GM18502 (cell line): ENCODE data around the gene CRIM1.

ENCODE experiments used
- ATAC-seq: cut with Tn5 transposase; IDR thresholded peaks from one replicate; pipeline ENCODE4 v1.9.1; 2021; ENCODE audit warnings: mild to moderate bottlenecking; ENCODE audit not compliant: unreplicated experiment, poor library complexity

CRIM1 gene

DNA sequence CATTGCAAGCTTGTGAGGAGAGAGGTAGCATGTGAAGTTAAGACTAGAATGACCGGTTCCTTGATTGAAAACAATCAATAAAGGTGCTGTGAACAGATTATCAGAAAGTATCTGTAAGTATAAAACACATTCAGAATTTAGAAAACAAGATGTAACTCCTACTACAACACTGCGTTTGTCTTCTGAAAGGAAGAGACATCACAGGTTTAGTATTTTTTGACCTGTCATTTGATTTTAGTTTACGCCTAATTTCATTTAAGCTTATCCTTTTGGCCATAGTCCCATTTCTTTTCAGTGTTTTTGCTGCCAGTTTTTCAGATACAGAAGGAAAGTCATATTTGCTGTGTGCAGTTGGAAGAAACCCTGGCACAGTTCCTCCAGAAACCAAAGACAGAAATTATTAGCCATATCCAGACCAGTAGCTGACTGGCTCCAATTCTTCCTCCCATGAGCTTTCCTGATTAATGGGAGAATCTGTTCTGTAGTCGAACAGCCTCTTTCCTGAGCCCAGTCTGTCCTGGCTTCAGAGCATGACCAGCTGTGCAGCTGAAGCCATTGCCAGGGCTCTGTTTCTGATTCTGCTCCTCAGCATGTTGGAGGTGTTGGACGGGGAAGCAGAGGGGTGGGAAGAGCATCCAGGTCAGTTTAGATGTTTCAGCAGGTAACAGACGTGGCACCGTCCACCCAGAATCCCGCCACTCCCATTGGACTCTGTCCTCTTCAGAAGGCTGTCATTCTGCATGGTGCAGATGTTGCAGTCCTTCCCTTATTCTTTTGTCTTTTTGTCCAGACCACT lies 61.0 kb downstream of the CRIM1 start:
- no peak for ATAC-seq

DNA sequence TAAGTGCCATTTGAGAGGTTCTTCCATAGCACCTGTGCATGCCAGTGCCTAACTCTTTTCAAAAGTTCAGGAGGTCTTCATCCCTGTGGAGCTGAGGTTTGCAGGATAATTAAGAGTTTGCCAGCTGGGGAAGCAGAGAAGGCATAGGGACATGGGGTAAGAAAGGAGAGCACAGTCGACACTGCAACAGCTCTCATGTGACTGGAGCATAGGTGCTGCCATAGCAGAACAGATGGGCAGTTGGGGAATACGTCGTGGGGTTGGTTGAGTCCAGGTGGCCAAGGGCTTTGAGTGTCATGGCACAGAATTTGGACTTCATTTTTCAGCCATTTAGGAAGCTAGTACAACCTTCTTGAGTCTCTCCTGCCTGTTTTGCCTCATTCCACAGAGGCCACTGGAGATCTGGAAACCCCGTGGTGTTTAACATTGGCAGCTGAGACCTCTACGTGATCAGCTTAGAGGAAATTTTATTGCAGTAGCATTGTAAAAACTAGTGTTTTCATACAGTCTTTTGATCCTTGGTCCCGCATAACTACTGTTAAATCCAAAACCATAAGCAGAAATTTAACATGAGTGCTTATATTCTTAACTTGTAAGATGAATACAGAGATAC lies 65.1 kb downstream of the CRIM1 start:
- ATAC-seq: no peak

GRCh38 chr2:36421379-36421778 lies 65.8 kb downstream of the CRIM1 start:
- no peak for ATAC-seq

GRCh38 chr2:36423172-36423571 lies 67.6 kb downstream of the CRIM1 start:
- no peak for ATAC-seq

GRCh38 chr2:36423619-36424120 lies 68.1 kb downstream of the CRIM1 start:
- no peak for ATAC-seq

DNA sequence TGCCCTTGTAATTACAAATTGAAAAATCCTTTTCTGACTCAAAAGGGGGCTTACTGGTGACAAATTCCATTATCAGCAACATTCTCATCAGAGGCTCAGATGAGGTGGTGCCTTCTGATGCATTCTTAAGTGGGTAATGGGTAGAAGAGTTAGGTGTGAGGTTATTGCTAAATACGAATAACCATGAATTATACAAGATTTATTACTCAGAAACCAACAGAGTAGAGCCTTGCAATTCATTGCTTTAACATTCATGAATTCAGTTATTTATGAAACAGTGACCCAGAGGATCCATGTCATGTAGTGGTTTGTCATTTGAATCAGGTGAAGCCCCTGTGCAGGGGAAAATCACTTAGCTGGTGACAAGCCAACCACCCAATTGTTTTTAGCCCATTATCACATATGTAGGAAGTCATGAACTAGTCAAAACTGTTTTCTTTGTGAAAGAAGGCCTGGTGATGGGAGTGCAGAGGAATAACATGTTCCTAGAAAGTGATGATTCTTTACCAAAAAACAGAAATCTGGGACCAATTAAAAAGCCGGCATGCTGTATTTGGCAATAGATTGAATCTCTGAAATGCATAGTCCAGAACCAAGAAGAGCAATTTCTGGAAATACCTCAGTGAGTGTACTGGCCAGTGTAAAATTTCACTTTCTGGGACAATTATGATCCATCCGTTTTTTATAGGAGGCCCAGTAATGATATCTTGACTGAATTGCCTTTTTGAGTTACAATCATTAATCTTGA lies 70.2 kb downstream of the CRIM1 start:
- no peak for ATAC-seq

DNA sequence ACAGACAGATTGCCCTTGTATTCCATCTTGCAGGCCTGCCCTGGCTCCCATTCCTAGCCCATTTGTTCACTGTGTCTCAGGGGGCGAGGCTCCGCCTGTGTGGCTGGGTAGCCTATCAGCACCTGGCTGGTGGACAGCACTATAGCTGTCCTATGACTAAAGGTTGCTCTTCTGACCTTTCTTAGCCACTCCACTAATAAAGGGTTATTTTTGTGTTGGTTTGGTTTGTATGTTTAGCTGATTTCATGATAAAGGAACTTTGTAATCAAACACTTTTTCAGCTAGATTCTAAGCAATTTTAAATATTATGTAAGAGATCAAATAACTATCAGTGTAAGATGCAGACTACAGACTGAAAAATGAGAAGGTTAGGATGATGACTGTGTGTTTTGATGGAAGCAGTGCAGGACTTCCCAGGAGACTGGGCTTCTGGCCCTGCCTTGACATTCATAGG lies 72.2 kb downstream of the CRIM1 start:
- no peak for ATAC-seq

DNA sequence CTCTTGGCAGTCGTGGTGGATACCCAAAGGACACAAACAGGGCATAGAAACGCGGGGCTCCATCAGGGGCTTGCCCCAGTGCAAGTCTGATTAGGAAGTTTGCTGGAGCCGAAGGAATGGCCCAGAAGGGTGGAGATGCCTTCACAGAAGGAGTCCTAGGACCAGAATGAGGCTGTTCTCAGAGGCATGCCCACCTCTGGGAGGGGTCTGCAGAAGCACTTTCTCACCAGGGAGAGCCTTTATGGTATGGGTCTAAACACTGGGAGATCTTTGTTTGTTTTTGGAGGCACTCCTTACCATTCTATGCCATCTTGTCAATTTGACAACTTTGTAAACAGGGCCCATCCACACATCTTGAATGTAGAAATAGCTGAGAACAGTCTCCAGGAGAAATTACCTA lies 75.0 kb downstream of the CRIM1 start:
- ATAC-seq: no peak

- no peak for ATAC-seq
Measured at GRCh38 chr2:36432479-36432878, 76.9 kb downstream of the CRIM1 start.

DNA sequence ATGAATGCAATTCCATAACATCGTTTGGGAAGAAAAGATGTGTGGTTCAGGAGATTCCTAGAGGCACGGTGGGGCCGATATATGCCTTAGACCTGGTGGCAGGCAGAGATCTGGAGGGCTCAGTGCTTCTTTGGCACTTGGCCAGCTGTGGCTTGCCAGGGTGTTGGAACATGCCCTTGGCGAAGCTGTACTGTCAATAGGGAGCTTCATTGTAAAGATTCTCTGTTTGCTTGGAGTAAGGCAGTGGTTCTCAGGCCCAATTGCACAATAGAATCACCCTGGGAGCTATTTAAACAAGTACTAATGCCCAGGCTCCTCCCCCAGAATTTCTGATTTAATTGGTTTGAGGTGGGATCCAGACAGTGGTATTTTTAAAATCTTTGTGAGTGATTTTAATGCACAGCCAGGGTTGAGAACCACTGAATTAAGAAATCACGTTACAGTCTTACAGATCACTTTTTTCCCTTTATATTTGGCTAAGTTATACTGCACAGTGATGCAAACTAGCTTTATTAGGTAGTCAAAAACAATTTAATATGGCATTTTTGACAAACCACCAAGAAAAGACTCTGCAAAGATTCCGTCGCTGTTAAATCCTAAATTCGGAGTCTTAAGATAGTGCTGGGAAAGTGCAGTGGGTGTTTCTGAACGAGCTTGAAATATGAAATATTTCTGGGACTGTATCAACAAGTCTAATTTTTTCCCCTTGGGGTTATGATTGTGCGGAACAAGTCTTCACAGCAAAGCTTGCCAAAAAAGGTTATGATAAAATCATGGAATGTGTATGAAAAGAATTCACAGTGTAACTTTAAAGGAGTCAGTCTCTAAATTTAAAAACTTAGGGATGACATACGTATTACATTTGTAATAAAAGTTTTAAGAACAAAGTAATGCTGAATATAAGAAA lies 78.0 kb downstream of the CRIM1 start:
- no peak for ATAC-seq

- ATAC-seq: no peak
Measured at GRCh38 chr2:36438449-36438977, 82.9 kb downstream of the CRIM1 start.

- no peak for ATAC-seq
Measured at GRCh38 chr2:36439084-36439483, 83.5 kb downstream of the CRIM1 start.

- ATAC-seq: no peak
Measured at GRCh38 chr2:36441065-36441625, 85.6 kb downstream of the CRIM1 start.

DNA sequence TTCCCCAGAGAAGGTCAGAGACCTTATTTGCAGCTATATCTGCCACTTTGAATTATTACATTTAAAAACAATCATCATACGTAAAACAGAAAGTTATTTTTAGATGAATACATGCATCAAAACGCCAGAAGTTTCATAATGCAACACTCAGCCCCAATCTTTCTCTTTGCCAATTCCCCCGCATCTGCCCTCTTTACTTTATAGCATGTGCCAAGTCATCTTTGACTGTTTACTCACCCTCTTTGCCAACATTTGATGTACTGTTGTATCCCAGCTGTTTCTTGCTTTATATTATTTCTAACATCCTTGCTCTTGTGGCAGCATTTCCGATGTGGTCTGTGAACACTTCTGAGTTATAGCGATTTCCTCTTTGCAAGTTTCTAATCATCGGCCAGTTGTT lies 86.2 kb downstream of the CRIM1 start:
- no peak for ATAC-seq

DNA sequence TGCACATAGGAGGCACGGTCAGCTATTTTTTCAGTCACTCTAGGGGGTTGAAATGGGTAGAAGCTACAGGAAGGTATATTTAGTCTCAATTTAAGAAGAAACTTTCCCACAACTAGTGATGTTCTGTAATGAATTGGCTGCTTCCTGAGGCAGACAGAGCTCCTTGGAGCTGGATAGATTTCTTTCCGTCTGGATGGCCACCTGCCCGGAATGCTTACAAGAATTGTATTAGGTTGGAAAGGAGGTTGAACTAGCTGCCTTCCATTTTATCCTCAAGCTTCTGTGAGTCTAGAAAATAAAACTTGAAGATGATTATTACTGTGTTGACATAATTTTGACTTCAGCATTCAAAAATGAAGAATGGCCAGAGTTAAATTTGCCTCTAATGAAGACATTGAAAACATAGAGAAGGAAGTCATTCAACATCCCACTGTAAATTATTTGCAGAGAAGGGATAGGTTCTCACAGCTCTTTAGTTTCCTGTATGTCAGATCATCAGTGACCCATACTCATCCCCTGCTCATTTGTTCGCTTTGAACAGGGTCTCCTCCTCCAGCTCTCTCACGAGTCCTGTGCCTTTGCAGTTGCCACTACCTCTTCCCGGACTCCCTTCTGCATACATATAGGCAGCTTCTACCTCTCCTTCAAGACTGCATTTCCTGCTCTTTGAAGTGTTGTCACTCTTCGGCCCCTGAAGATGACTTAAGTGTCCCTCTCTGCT lies 88.8 kb downstream of the CRIM1 start:
- ATAC-seq: no peak

DNA sequence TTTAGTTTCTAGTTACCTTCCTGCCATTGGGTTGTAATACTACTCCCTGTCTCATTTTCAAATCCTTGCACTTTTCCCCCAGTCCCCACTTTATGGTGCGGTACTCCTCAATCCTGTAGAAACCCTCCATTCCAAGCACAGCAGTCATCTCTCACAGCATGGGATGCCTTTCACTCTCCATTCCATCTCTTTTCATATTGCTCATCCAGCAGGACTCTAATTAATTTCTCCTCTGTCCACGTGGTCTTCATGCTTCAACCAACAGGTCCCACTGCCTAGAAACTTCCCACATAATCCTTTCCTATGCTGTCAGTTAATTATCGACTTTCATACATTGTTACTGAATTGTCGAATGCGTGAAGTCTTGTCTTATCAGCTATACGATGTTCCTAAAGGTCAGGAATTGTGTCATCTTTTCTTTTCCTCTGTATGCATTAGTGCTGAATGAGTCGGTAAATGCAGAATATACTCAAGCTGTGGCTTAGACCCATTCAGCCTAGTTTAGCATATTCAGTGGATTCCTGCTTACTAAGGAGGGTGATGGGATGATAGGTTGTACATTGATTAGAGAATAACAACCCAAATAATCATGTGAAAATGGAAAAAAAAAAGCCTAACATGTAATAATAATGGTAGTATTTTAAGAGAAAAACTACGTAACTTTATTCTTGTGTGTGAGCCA lies 89.7 kb downstream of the CRIM1 start:
- ATAC-seq: no peak

DNA sequence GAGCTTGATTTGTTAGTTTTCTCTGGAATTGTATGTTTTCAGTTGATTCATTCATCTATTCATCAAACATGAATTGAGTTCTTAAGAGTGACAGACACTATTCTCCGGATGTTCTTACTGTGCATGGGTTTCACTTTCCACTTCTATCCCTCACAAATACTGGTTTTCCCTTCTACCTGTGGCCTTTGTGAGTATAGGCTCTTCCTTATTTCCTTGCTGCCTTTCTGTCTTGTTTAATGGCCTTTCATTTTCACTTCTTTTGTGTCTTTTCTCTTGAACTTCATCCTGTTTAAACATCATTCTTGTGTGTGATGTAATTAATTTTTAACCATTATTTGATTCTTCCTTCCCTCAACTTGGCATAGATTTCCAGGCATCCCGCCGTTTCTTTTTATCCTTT lies 90.7 kb downstream of the CRIM1 start:
- no peak for ATAC-seq

DNA sequence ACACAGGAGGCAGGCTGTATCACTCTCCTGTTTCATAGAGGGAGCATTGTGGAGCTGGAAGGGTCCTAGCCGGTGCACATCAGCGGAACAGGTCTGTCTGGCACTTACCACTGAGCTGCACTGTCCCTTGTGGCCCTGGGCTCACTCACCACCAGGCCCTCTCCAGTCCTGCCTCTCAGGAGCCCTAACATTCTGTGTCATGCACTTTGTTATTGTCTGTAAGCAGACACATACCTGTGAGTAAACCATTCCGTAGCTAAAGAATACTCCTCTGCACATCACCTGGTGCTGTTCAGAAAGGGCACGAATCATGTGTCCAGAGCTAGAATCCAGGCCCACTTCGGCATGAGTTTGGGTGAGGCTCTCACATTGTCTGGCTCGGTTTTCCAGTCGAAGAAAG lies 93.6 kb downstream of the CRIM1 start:
- no peak for ATAC-seq
